Esophagus squamous epithelium (tissue), 4 donors: ENCODE results near the gene RSBN1.

Experiments used
- CTCF ChIP-seq, 6 experiments: fragments of 450-650 bp in 4 of 6; fragments of 200-600 bp in 2 of 6; sonication (generic) in 2 of 6; IDR thresholded peaks; one replicate each; pipeline ENCODE4 v1.5.1; 2016 to 2019; ENCODE audit warnings: antibody characterized with exemption in 6 of 6, mild to moderate bottlenecking in 4 of 6, moderate library complexity in 4 of 6
- POLR2A ChIP-seq, 4 donors: fragments of 450-650 bp; IDR thresholded peaks; one replicate each; pipeline ENCODE4 v1.6.1; 2017; ENCODE audit warnings: antibody characterized with exemption in 4 of 4, mild to moderate bottlenecking in 4 of 4, moderate library complexity in 3 of 4

- TF ChIP-seq CTCF (IDR thresholded peaks at IDR 0.05) (no peak), POLR2A (IDR thresholded peaks at IDR 0.05) (no peak)
Measured at GRCh38 chr1:113749402-113749801, 62.9 kb downstream of the RSBN1 start.
